Endodermal cell (in vitro differentiated cells): ENCODE results near the gene TMEM52B. TPM values are rescaled to one million over a fixed set of nuclear protein-coding genes. Genes with fewer than 3 reads are reported as not detected.
"Not testable (repeated sequence)": the region's sequence is repeated elsewhere in the genome, so short reads cannot be mapped to it uniquely, and the experiment has no call there.

Experiments used
- DNase-seq: peaks from one replicate; pipeline ENCODE4 v3.0.0-alpha.2; 2017
- H3K27ac ChIP-seq: 2 replicates; pipeline ENCODE4 v1.5.1; 2013; ENCODE audit warnings: mild to moderate bottlenecking, low read depth, low read length, moderate library complexity
- H3K27me3 ChIP-seq: 2 replicates; pipeline ENCODE4 v1.6.1; 2013; ENCODE audit warnings: mild to moderate bottlenecking, low read length, moderate library complexity; ENCODE audit not compliant: insufficient read depth, control insufficient read depth, poor library complexity, severe bottlenecking
- H3K36me3 ChIP-seq: 2 replicates; pipeline ENCODE4 v1.7.0; 2013; ENCODE audit warnings: mild to moderate bottlenecking, low read length, moderate library complexity; ENCODE audit not compliant: control insufficient read depth, insufficient read depth
- H3K4me1 ChIP-seq: one replicate; pipeline ENCODE4 v1.7.0; 2013; ENCODE audit warnings: low read length; ENCODE audit not compliant: control insufficient read depth, insufficient read depth
- H3K4me3 ChIP-seq: 2 replicates; pipeline ENCODE4 v1.5.1; 2013; ENCODE audit warnings: mild to moderate bottlenecking, low read length, moderate library complexity
- H3K9ac ChIP-seq: 2 replicates; pipeline ENCODE4 v1.6.1; 2013; ENCODE audit warnings: mild to moderate bottlenecking, low read length, moderate library complexity; ENCODE audit not compliant: poor library complexity, severe bottlenecking; ENCODE audit errors: extremely low read depth
- H3K9me3 ChIP-seq: 2 replicates; pipeline ENCODE4 v1.6.1; 2013; ENCODE audit warnings: mild to moderate bottlenecking, low read length, moderate library complexity; ENCODE audit not compliant: control insufficient read depth
- H3K27ac Mint-ChIP-seq: 2 replicates; pipeline ENCODE4 v1.8.0; 2020; ENCODE audit warnings: mixed read lengths
- H3K27me3 Mint-ChIP-seq: 2 replicates; pipeline ENCODE4 v1.8.0; 2021; ENCODE audit warnings: mild to moderate bottlenecking, mixed read lengths; ENCODE audit not compliant: insufficient read depth
- H3K36me3 Mint-ChIP-seq: 2 replicates; pipeline ENCODE4 v1.8.0; 2020; ENCODE audit warnings: low read depth, mixed read lengths
- H3K4me1 Mint-ChIP-seq: 2 replicates; pipeline ENCODE4 v1.8.0; 2020; ENCODE audit warnings: mixed read lengths
- H3K4me3 Mint-ChIP-seq: 2 replicates; pipeline ENCODE4 v1.8.0; 2020; ENCODE audit warnings: mild to moderate bottlenecking, moderate library complexity, mixed read lengths
- H3K9me3 Mint-ChIP-seq: 2 replicates; pipeline ENCODE4 v1.8.0; 2020; ENCODE audit warnings: mild to moderate bottlenecking, mixed read lengths
- CTCF ChIP-seq: fragments of 200-600 bp; sonication (generic); conservative IDR thresholded peaks from 2 replicates; pipeline ENCODE4 v1.5.0; 2021; ENCODE audit warnings: antibody characterized with exemption, mild to moderate bottlenecking
- WGBS, 2 experiments: methylation state at CpG; one replicate each; pipeline versions ENCODE4 v1.1.5 to v1.1.7; 2013; ENCODE audit warnings: missing lambda C conversion rate in 2 of 2, mixed read lengths in 1 of 2; ENCODE audit not compliant: insufficient coverage in 1 of 2, insufficient read length in 1 of 2; 5-methylcytosine and 5-hydroxymethylcytosine counted together
- total RNA-seq, 2 donors: library from RNA; stranded (reverse); fragmentation: NEBNext Ultra II Directional in 1 of 2; extraction: Animal tissue kit (Norgen Biotek cat#: 25700) in 1 of 2; gene quantifications; 2 replicates in 1 of 2; 3 replicates in 1 of 2; pipeline ENCODE4 v1.2.1, GENCODE V29; 2021

The TMEM52B gene
- total RNA-seq, 2 donors from 2014 or later = not detected

GRCh38 chr12:10186299-10186698, 7.5 kb downstream of the TMEM52B start:
- Mint-ChIP-seq H3K27ac (no peak overlapping the region), H3K9me3 (no peaks in the 10 kb centered on the region), H3K4me3 (no peak overlapping the region), H3K4me1 (peaks cover 18% of the 10 kb centered on the region), H3K36me3 (no peaks in the 10 kb centered on the region), H3K27me3 (no peaks in the 10 kb centered on the region)
- H3K27ac ChIP-seq = no peak overlapping the region
- no peak overlapping the region for H3K4me3 ChIP-seq
- no peaks in the 10 kb centered on the region for H3K9me3 ChIP-seq
- no peak for TF ChIP-seq CTCF
- no peaks in the 10 kb centered on the region for H3K27me3 ChIP-seq
- DNase-seq = no peak
- H3K9ac ChIP-seq = no peak overlapping the region
- 94 to 97% methylated on average over 7 to 11 of the region's 11 CpGs for WGBS, 2 experiments
- H3K4me1 ChIP-seq = no peaks in the 10 kb centered on the region
- H3K36me3 ChIP-seq = no peaks in the 10 kb centered on the region

GRCh38 chr12:10186958-10187357, 8.1 kb downstream of the TMEM52B start:
- H3K4me3 ChIP-seq, H3K27ac ChIP-seq, H3K27ac Mint-ChIP-seq, H3K4me3 Mint-ChIP-seq, H3K4me1 ChIP-seq, H3K36me3 Mint-ChIP-seq, H3K9me3 ChIP-seq, H3K27me3 Mint-ChIP-seq, H3K36me3 ChIP-seq, H3K9me3 Mint-ChIP-seq, H3K9ac ChIP-seq, DNase-seq, H3K27me3 ChIP-seq: not testable (repeated sequence)
- H3K4me1 Mint-ChIP-seq = peaks cover 18% of the 10 kb centered on the region
- 91 to 95% methylated on average over 4 to 5 of the region's 6 CpGs for WGBS, 2 experiments

GRCh38 chr12:10189653-10190052, 10.8 kb downstream of the TMEM52B start:
- TF ChIP-seq CTCF = no peak

More at GRCh38 chr12:10189653-10190052, 10.8 kb downstream of the TMEM52B start:
- 87 to 91% methylated on average over 3 to 5 of the region's 5 CpGs for WGBS, 2 experiments
- peaks cover 20% of the 10 kb centered on the region for H3K9me3 Mint-ChIP-seq
- H3K4me1 Mint-ChIP-seq = peaks cover 6% of the 10 kb centered on the region
- Histone ChIP-seq H3K9ac (no peak overlapping the region), H3K4me3 (no peak overlapping the region), H3K4me1 (no peaks in the 10 kb centered on the region), H3K27me3 (no peaks in the 10 kb centered on the region), H3K9me3 (no peaks in the 10 kb centered on the region), H3K27ac (no peak overlapping the region), H3K36me3 (no peaks in the 10 kb centered on the region)
- peak; percentile 63 for DNase-seq
- H3K27me3 Mint-ChIP-seq = no peaks in the 10 kb centered on the region
- H3K4me3 Mint-ChIP-seq = no peak overlapping the region
- H3K27ac Mint-ChIP-seq = no peak overlapping the region
- H3K36me3 Mint-ChIP-seq = no peaks in the 10 kb centered on the region
